HG03558 (cell line): ENCODE measurements around the gene ST6GAL1.

ENCODE experiments used
- ATAC-seq: cut with Tn5 transposase; IDR thresholded peaks from one replicate; pipeline ENCODE4 v1.9.1; 2021; ENCODE audit warnings: moderate number of reproducible peaks; ENCODE audit not compliant: unreplicated experiment; ENCODE audit errors: extremely low read depth

The ST6GAL1 gene

GRCh38 chr3:187086831-187087230, 156.5 kb downstream of the ST6GAL1 start:
- ATAC-seq: no peak

- no peak for ATAC-seq
These were observed 158.4 kb downstream of the ST6GAL1 start for GRCh38 chr3:187088701-187089100.

GRCh38 chr3:187093320-187093719, 163.0 kb downstream of the ST6GAL1 start:
- no peak for ATAC-seq

- ATAC-seq: no peak
These were observed 168.7 kb downstream of the ST6GAL1 start for GRCh38 chr3:187098923-187099512.

- no peak for ATAC-seq
These were observed 171.1 kb downstream of the ST6GAL1 start for GRCh38 chr3:187101184-187102072.

- no peak for ATAC-seq
These were observed 171.8 kb downstream of the ST6GAL1 start for GRCh38 chr3:187102073-187102634.

GRCh38 chr3:187103251-187103650, 172.9 kb downstream of the ST6GAL1 start:
- ATAC-seq: no peak

- no peak for ATAC-seq
These were observed 174.0 kb downstream of the ST6GAL1 start for GRCh38 chr3:187104342-187104741.

GRCh38 chr3:187104933-187105332, 174.6 kb downstream of the ST6GAL1 start:
- ATAC-seq: no peak

- ATAC-seq: no peak
These were observed 175.4 kb downstream of the ST6GAL1 start for GRCh38 chr3:187105700-187106099.

- no peak for ATAC-seq
These were observed 177.7 kb downstream of the ST6GAL1 start for GRCh38 chr3:187107989-187108388.

- no peak for ATAC-seq
These were observed 179.8 kb downstream of the ST6GAL1 start for GRCh38 chr3:187110156-187110555.

GRCh38 chr3:187112934-187113793, 182.8 kb downstream of the ST6GAL1 start:
- ATAC-seq: no peak

- ATAC-seq: no peak
These were observed 184.2 kb downstream of the ST6GAL1 start for GRCh38 chr3:187114511-187114910.

- no peak for ATAC-seq
These were observed 190.0 kb downstream of the ST6GAL1 start for GRCh38 chr3:187120326-187120725.

GRCh38 chr3:187122261-187122660, 191.9 kb downstream of the ST6GAL1 start:
- no peak for ATAC-seq

GRCh38 chr3:187125319-187126031, 195.1 kb downstream of the ST6GAL1 start:
- peak; percentile 65 for ATAC-seq
